Gastrocnemius medialis (tissue), 4 donors: ENCODE results near the gene DCBLD2.

Source experiments
- CTCF ChIP-seq, 5 experiments: fragments of 450-650 bp in 3 of 5; fragments of 200-600 bp in 2 of 5; sonication (generic) in 2 of 5; IDR thresholded peaks in 4 of 5; conservative IDR thresholded peaks in 1 of 5; 1 replicate in 4 of 5; 2 replicates in 1 of 5; pipeline ENCODE4 v1.5.1; 2016 to 2019; ENCODE audit warnings: antibody characterized with exemption in 5 of 5, mild to moderate bottlenecking in 3 of 5, moderate library complexity in 3 of 5
- POLR2A ChIP-seq, 2 donors: fragments of 450-650 bp; IDR thresholded peaks; one replicate each; pipeline ENCODE4 v1.6.1; 2017; ENCODE audit warnings: antibody characterized with exemption in 2 of 2, mild to moderate bottlenecking in 2 of 2, moderate library complexity in 2 of 2

- TF ChIP-seq CTCF (IDR thresholded peaks at IDR 0.05 in 4 of 5, conservative IDR thresholded peaks at IDR 0.05 in 1 of 5) (no peak), POLR2A (IDR thresholded peaks at IDR 0.05) (no peak)
Observed at GRCh38 chr3:98769448-98769847, 132.0 kb downstream of the DCBLD2 start.
